A673 (cell line): Measurements from ENCODE around the gene GSE1.

ENCODE experiments used
- CTCF ChIP-seq: fragments of 300-800, 200-600 bp; sonication (generic); conservative IDR thresholded peaks from 2 replicates; pipeline ENCODE4 v1.5.1; 2017; ENCODE audit warnings: low read depth, mild to moderate bottlenecking, antibody characterized with exemption, low read length, moderate library complexity, mixed read lengths
- EZH2 ChIP-seq: fragments of 200-600 bp; sonication (generic); IDR thresholded peaks from 2 replicates; pipeline ENCODE4 v1.6.1; 2017; ENCODE audit warnings: borderline replicate concordance, low read depth, mild to moderate bottlenecking, mixed read lengths, antibody characterized with exemption, low read length; ENCODE audit not compliant: poor library complexity, severe bottlenecking

GRCh38 chr16:85674828-85675227 is 61.7 kb downstream of the GSE1 start:
- TF ChIP-seq CTCF (no peak), EZH2 (no peak)
